Stimulated activated CD8-positive, alpha-beta memory T cell treated with anti-CD3 and anti-CD28 coated beads, Interleukin-15, amount 100 ng/mL, for 48 hours (primary cell): ENCODE data around the gene KCTD21.

Source experiments
- DNase-seq, 2 donors: peaks; one replicate each; pipeline ENCODE4 v3.0.0-alpha.2; 2020; ENCODE audit warnings: low read depth in 2 of 2

Gene KCTD21

DNA sequence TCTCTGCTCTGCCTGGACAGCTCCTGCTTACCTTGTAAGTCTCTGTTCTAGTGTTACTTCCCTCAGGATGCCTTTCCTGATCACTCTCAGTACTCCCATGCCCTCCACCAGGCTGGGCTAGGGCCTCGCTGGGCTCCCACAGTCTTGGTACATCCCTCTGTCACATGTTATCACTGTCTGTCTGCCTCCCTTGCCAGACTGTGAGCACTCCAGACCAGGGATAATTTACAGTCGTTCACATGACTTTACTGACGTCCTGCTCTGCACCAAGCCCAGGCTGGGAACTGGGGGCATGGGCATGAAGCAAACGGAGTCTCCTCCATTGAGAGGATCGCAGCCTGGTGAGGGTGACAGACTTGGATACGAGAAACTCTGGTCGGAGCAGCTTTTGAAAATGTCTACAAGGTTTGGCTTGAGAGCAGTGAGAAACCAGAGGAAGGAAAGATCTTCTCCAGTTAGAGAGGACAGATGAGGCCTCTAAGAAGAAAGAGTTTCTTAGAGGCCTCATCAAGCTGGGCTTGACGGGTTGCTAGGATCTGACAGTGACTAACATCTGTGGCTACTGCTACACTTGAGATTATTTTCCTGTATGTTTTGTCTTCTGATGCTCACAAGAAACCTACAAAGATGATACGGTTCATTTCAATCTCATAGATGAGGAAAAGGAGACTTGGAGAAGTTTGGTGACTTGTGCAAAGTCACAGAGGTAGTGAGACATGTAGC lies 12.8 kb upstream of the KCTD21 start:
- no peak for DNase-seq

DNA sequence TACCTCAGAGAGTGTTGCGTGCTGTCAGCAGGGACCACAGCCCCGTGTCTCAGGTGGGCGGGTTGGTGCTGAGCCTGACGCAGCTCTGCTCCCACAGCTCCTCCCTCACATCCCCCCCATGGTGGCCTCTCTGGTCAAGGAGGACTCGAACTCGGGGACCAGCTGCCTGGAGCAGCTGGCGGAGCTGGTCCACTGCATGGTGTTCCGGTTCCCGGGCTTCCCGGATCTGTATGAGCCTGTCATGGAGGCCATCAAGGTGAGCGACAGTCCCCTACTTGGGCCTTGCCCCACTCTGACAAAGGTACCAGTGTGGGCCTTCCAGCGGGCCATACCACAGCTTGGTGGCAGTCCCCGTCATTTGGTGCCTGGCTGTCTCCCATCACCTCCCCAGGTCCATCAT lies 12.1 kb upstream of the KCTD21 start:
- no peak for DNase-seq

- DNase-seq = no peak
Observed at GRCh38 chr11:78200061-78200460, 11.6 kb upstream of the KCTD21 start.

- no peak for DNase-seq
Observed at GRCh38 chr11:78199653-78200015, 11.2 kb upstream of the KCTD21 start.

DNA sequence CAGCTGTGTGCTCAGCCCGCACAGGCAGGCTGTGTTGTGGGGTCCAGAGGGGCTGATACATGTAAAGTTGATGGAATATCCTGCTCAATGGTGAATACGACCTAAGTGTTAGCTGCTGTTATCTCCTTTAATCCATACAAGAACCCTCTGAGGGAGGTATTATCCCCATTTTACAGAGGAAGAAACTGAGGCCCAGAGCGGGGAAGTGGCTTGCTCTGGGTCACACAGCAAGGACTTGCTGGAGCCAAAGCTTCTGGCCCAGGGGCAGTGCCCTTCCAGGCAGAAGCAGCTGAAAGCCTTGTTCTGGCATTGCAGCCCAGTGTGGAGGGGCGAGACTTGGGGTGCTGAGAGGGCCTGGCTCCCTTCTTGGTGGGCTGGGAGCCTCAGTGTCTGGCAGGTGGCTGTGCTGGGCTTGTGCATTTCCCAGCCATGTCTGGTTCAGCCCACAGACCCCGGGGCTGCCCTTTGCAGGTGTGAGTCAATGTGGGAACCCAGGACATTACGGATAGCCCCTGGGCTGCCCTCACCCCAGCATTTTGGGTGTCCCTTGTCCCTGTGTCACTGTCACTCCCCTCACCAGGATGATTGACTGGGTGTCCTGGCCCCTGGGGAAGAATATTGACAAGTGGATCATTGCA lies 10.7 kb upstream of the KCTD21 start:
- no peak for DNase-seq

GRCh38 chr11:78197816-78198215 lies 9.4 kb upstream of the KCTD21 start:
- DNase-seq = no peak

GRCh38 chr11:78196661-78197091 lies 8.2 kb upstream of the KCTD21 start:
- no peak for DNase-seq

- no peak for DNase-seq
Observed at GRCh38 chr11:78195917-78196560, 7.6 kb upstream of the KCTD21 start.

- no peak for DNase-seq
Observed at GRCh38 chr11:78194490-78194889, 6.1 kb upstream of the KCTD21 start.

GRCh38 chr11:78193806-78194205 lies 5.4 kb upstream of the KCTD21 start:
- no peak for DNase-seq

- DNase-seq = no peak
Observed at GRCh38 chr11:78192911-78193351, 4.5 kb upstream of the KCTD21 start.

- no peak for DNase-seq
Observed at GRCh38 chr11:78192223-78192719, 3.8 kb upstream of the KCTD21 start.

DNA sequence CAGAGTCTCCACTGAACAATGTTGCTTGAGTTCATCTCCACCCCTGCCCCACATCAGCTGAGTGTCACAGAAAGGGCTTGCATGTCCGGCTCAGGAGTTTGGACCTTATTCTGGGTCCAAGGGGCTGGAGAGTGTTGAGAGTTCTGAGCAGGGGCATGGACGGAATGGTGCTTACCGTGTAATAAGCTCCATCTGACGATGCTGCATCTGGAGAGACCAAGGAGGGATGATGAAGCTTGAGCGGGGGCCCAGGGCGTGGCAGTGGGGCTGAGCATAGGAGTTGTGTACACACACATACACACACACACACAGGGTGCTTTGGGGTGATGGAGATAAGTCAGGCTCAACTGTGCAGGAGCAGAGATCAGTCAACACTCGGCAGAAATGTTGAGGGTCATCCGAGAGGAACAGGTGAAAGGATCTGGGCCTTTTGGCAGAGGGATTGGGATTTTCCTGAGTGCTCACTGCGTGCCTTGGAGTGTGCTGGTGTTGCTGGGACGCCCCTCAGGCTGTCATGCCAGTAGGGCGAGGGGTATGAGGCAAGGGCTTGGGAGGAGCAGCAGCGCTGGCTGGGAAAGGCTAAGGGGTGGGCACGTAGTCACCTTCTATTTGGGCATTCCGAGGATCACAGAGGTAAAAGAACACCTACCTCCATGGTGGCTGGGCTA lies 2.6 kb upstream of the KCTD21 start:
- DNase-seq = no peak

DNA sequence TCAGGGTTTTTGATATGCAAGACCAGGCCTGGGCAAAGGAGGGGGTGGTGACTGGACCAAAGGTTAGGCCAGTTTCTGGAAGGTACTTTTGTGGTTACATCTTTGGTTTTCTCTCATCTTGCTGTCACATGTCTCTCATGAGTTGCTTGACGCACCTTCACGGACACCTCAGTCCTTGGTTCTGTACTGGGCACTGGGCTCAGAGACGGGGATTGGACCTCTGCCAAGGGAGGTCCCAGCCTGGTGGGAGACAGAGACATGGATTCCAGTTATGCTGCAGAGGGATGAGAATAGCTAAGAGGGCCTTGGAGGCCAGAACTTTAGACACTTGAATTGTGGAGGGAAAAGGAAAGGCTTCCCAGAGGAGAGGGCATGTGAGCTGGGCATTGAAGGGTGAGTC lies 1.9 kb upstream of the KCTD21 start:
- no peak for DNase-seq

GRCh38 chr11:78189851-78190250 lies 1.4 kb upstream of the KCTD21 start:
- DNase-seq = no peak

- DNase-seq = no peak
Observed at GRCh38 chr11:78189174-78189724, 823 bp upstream of the KCTD21 start.

- DNase-seq = peak; percentile 75 to 78
Observed at GRCh38 chr11:78187366-78188285, 800 bp downstream of the KCTD21 start.

- DNase-seq = no peak
Observed at GRCh38 chr11:78181185-78181584, 7.2 kb downstream of the KCTD21 start.

GRCh38 chr11:78180751-78181150 lies 7.7 kb downstream of the KCTD21 start:
- no peak for DNase-seq

GRCh38 chr11:78179459-78180071 lies 8.9 kb downstream of the KCTD21 start:
- no peak for DNase-seq
